NCI-H69 (cell line): ENCODE data around the gene COL9A2.
A peak's percentile ranks its signal among the peaks of the same experiment; 100 is the strongest.
"Not testable (repeated sequence)": the region's sequence is repeated elsewhere in the genome, so short reads cannot be mapped to it uniquely, and the experiment has no call there.

ENCODE experiments used
- DNase-seq: peaks from one replicate; lab custom pipeline; 2025; lab: John Stamatoyannopoulos, UW

The COL9A2 gene

DNA sequence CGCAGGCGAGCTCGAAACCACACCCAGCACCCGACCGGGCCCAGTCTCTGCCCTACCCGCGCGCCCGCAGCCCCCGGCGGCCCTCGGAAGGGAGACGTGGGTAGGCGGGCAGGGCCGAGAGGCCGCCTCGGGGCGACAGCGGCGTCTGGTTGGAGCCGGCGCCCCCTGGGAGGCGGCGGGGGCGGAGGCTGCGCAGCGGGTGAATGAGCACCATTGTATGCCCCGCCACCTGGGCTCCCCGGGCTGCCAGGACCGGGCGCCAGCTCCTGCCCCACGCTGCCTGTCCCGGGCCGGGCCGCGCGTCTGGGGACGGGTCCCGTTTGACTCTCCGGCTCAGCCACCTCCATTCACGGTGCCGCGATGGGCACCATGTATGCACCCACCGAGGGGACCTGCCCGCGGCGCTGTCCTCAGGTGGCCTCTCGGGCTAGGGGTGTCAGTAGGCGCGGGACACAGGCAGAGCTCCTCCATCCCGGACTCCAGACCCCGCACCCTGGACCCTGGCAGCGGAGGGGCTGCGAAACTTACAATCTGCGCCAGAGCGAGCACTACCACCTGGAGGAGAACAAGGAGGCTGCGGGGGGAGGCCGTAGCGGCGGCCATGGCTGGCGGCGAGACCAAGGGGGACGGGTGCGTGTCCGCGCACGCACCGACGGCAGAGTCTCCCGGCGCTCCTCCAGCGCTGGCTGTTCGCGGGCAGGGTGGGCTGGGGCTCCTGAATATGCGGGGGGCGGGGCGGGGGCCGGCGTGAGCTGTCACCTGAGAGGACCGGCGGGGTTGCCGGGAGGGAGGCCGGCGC is at the start of gene COL9A2:
COL9A2 (minus strand) TSS at position 692 of the 799 bp plus-strand sequence; CDS start at position 603, 89 bp downstream.
- DNase-seq = peak; percentile 81

DNA sequence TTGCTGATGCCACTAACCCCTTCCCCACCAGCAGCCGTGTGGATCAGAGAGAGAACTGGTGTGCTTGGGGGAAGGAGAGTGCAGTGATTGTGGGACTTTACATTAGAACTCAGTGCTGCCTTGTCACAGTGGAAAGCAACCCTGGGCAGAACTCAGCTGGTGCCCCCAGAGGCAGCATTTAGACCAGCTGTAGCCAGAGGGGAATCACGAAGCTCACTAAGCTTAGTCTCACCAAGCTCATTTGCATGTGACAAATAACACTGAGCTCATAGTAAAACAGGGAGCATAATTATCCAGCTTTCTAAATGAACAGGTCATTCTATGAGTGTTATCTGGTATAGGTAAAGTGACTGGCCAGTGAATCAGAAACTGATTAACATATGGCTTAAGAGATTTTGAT is 46.6 kb upstream of the COL9A2 start:
- peak; percentile 26 for DNase-seq

DNA sequence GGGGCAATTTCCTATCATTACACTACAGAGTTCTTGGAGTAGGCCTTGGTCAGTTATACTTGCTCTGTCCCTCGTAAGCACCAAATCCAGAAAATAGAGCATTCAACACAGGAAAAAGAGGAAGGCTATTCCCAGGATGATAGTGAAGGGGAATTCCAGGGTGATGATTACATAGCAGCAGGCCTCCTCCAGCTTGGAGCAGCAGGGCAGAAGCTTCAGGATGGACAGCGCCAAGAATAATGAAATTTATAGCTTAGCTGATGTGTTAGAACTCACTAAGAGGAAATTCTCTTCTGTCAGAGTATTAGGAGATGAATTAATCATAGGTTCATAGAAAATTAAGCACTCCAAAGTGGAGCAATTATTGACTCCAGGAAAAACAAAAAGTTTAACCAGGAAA is 45.6 kb upstream of the COL9A2 start:
- no peak for DNase-seq

DNA sequence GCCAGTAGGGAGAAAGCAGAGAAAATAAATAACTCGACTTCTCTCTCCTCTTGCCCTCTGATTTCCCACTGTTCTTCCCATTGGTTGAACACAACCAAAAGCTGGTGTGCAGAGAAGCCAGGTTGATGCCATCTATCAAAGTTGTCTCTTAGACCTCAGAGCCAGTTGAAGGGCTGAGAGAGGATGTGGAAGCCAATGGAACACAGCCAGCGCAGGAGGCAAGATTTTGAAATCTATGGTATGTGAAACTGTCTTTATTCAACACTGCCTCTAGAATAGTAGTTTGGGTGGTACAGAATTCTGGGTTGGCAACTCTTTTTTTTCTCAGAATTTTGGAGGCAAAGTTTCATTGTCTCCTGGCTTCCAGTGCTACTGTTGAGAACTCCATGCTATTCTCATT is 45.1 kb upstream of the COL9A2 start:
- no peak for DNase-seq

DNA sequence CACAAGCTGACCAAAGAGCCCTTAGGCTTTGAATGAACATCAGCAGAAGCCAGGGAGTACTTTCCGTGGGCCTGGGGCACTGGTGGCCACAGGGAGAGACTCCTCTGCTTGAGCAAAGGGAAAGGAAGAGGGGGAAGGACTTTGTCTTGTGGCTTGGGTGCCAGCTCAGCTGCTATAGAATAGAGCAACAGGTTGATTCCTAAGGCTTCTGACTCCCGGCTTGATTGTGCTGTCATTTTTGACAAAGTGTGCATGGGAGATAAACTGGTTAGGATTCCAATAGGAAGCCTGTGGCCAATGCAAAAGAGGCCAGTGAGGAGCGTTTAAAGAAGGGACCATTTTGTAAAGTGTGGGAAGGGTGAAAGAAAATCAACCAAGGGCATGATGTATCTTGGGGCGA is 44.6 kb upstream of the COL9A2 start:
- DNase-seq = no peak

DNA sequence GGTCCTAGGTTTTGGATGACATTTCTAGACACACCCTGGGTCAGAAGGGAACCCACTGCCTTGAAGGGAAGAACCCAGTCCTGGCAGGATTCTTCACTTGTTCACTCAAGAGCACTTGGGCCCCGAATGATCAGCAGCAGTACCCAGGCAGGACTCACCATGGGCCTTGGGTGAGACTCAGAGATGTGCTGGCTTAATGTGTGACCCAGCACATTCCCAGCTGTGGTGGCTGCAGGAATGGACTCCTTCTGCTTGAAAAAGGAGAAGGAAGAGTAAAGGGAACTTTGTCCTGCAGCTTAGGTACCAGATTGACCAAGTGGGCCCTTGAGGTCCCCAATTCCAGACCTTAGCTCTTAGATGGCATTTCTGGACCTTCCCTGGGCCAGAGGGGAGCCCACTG is 44.1 kb upstream of the COL9A2 start:
- no peak for DNase-seq

DNA sequence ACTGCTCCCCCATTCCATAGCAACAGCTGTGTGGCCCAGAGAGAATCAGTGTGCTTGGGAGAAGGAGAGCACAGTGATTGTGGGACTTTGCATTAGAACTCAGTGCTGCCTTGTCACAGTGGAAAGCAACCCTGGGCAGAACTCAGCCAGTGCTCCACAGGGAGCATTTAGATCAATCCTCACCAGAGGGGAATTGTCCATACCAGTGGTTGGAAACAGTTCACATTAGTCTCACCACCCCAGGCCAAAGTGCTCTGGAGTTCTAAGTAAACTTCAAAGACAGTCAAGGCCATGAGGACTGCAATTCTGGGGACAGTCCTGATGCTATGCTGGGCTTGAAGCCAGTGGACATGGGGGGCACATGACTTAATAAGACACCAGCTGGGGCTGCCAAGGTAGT is 43.5 kb upstream of the COL9A2 start:
- no peak for DNase-seq

DNA sequence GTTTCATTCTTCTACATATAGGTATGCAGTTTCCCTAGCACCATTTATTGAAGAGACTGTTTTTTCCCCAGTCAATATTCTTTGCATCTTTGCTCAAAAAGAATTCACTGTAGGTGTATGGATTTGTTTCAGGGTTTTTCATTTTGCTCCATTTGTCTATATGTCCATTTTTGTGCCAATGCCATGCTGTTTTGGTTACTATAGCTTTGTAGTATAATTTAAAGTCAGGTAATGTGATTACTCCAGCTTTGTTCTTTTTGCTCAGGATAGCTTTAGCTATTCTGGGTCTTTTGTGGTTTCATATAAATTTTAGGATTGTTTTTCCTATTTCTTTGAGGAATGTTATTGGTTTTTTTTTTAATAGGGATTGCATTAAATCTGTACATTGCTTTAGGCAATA is 40.5 kb upstream of the COL9A2 start:
- DNase-seq = no peak

DNA sequence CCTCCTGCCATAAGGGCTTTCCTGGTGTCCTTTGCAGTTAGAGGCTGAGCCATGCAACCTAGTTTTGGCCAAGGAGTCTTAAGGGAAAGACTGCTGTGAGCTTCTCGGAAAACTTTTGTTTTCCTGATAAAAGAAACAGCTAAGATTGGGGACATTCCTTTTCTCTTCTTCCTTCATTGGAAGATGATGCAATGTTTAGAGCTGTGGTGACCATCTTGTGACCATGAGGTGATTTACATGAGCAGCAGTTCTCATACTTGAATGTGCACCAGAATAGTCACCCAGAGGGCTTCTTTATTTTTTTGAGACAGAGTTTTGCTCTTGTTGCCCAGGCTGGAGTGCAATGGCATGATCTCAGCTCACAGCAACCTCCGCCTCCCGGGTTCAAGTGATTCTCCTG is 36.0 kb upstream of the COL9A2 start:
- no peak for DNase-seq

- no peak for DNase-seq
These were observed 35.0 kb upstream of the COL9A2 start for GRCh38 chr1:40352126-40352525.

DNA sequence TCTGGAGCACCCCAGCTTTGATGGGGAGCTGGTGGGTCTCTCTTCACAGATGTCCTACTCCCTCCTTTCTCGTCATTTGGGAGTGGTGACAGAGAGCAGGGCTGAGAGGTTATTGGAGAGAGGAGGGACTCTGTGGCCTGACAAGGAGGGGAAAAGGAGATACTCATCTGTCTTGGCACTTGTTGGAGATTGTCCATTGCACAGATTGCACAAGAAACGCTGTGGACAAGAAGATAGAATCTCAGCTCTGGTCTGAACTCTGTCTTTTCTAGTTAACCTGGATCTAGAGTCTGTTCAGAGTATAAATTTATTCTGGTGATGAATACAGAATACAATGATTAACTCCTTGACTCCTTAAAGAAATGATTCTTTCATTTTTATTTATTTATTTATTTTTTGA is 34.0 kb upstream of the COL9A2 start:
- no peak for DNase-seq

DNA sequence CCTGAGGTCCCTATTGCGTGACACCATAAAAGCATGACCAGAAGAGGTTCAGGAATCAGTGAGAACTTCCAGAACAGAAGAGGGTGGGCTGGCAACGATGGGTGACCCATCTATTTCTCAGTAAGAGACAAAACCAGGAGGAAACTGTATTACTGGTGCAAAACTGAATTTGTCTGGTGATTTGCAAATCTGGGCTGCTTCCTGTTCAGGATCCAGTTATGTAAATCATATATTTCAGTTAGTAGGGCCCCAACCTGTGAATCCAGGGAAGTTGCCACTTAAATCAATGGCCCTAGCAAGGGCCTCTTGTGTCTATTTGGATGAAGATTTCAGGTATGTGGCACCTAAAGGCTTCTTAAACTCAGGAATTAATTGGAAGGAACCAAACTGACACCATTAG is 33.3 kb upstream of the COL9A2 start:
- DNase-seq = no peak

GRCh38 chr1:40344597-40344996 is 27.5 kb upstream of the COL9A2 start:
- peak; percentile 48 for DNase-seq

GRCh38 chr1:40342381-40342717 is 25.3 kb upstream of the COL9A2 start:
- not testable (repeated sequence) for DNase-seq

GRCh38 chr1:40341491-40342380 is 24.6 kb upstream of the COL9A2 start:
- DNase-seq = no peak

GRCh38 chr1:40339420-40340323 is 22.6 kb upstream of the COL9A2 start:
- DNase-seq = peak; percentile 62

GRCh38 chr1:40338745-40339419 is 21.8 kb upstream of the COL9A2 start:
- peak; percentile 74 for DNase-seq

DNA sequence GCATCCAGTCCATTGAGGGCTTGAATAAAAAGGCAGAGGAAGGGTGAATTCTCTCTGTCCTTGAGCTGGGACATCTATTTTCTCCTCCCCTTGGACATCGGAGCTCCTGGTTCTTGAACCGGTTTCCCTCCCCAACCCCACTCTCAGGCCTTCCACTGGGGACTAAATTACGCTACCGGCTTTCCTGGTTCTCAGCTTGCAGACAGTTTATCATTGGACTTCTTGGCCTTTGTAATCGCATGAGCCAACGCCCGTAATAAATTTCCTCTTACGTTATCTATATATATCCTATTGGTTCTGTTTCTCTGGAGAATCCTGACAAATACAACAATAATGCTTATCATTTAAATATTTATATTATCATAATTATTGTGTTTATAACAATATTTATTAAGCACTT is 20.4 kb upstream of the COL9A2 start:
- no peak for DNase-seq

- no peak for DNase-seq
These were observed 15.6 kb upstream of the COL9A2 start for GRCh38 chr1:40332695-40333094.

GRCh38 chr1:40331403-40331802 is 14.3 kb upstream of the COL9A2 start:
- DNase-seq = not testable (repeated sequence)

- DNase-seq = no peak
These were observed 2.0 kb upstream of the COL9A2 start for GRCh38 chr1:40318970-40319621.
